Nucleus accumbens (tissue), 56 donors: ENCODE results near the gene SSNA1.
A peak's percentile ranks its signal among the peaks of the same experiment; 100 is the strongest.

Experiments used
- DNase-seq, 56 donors: peaks; one replicate each; lab custom pipeline; 2025; lab: John Stamatoyannopoulos, UW

Gene SSNA1

GRCh38 chr9:137195525-137196220 is 7.2 kb downstream of the SSNA1 start:
- peak in 3 of 56 donors; percentile 12 to 63 (median 19) for DNase-seq

GRCh38 chr9:137198051-137198901 is 9.8 kb downstream of the SSNA1 start:
- DNase-seq, result peak in 9 of 56 donors; percentile 5 to 71 (median 42)

GRCh38 chr9:137198902-137199283 is 10.4 kb downstream of the SSNA1 start:
- DNase-seq, result peak in 3 of 56 donors; percentile 41 to 60 (median 50)

GRCh38 chr9:137199411-137200121 is 11.1 kb downstream of the SSNA1 start:
- peak in 2 of 56 donors; percentile 24 to 37 for DNase-seq

- peak; percentile 74 to 99 (median 98) for DNase-seq
These were observed 12.1 kb downstream of the SSNA1 start, which contains the start of gene TPRN for GRCh38 chr9:137200311-137201204. TPRN (minus strand) TSS chr9:137200741; CDS start chr9:137200711, 30 bp downstream.

GRCh38 chr9:137201205-137201868 is 12.9 kb downstream of the SSNA1 start:
- DNase-seq, result no peak

GRCh38 chr9:137202966-137203365 is 14.5 kb downstream of the SSNA1 start:
- no peak for DNase-seq

- no peak for DNase-seq
These were observed 16.3 kb downstream of the SSNA1 start for GRCh38 chr9:137204731-137205125.

- peak; percentile 23 to 97 (median 86) for DNase-seq
These were observed 16.9 kb downstream of the SSNA1 start, which contains the start of the genes NDOR1 and TMEM203 for GRCh38 chr9:137205126-137206069. NDOR1 (plus strand) TSS chr9:137205700; CDS start chr9:137205778, 78 bp downstream. TMEM203 (minus strand) TSS chr9:137205648; CDS start chr9:137205414, 234 bp downstream.

- DNase-seq, result no peak
These were observed 18.1 kb downstream of the SSNA1 start for GRCh38 chr9:137206602-137207001.

GRCh38 chr9:137211532-137211931 is 23.1 kb downstream of the SSNA1 start:
- no peak for DNase-seq

- no peak for DNase-seq
These were observed 24.0 kb downstream of the SSNA1 start for GRCh38 chr9:137212520-137212919.

- DNase-seq, result peak in 7 of 56 donors; percentile 10 to 52 (median 29)
These were observed 24.9 kb downstream of the SSNA1 start for GRCh38 chr9:137213160-137214060.

GRCh38 chr9:137214620-137215019 is 26.1 kb downstream of the SSNA1 start:
- no peak for DNase-seq

GRCh38 chr9:137215196-137215986 is 26.9 kb downstream of the SSNA1 start:
- no peak for DNase-seq
